ENCODE results near the gene UGT1A1.

DNA sequence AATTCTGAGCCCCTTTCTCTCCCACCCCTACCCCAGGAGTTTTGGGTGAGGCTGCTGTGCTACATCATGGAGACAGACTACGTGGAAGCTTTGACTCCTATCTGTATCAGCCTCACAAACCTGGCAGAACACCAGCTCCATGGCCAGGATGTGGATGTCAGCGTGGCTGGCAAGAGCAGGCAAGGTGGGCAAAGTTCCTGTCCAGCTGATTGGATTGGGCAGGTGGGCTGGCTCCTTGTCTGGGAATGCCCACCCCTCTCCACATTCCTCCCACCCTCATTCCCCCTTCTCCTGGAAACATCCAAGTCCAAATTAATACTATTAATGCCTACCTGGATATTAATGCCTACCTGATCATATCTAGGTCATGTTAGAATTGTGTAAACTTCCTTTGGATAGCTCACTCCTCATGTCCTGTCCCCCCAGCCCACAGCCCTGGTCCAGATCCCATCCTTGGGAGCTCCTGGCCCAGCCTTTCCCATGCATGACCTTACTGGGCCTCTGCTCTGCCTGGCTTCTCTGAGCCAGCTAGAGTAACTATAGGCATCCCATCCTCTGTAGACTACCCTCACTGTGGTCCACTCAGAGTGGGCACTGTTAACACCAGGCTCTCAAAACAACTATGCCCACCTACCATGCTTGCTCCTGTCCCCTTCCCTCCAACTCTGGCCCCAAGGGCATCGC, 42.2 kb downstream of the UGT1A1 start:
- no peak for TF ChIP-seq CREB1 (IDR thresholded peaks at IDR 0.05; ENCODE audit: low read depth)
- TF ChIP-seq YY1 (IDR thresholded peaks at IDR 0.05; ENCODE audit: low read depth), result no peak
- no peak for TF ChIP-seq CEBPB (IDR thresholded peaks at IDR 0.05)
- TF ChIP-seq NFIC (IDR thresholded peaks at IDR 0.05), result no peak
- TF ChIP-seq TCF12 (IDR thresholded peaks at IDR 0.05; ENCODE audit: low read depth), result no peak

Data from Ishikawa (cell line).